Measurements from ENCODE around the gene IMMP2L.

- TF ChIP-seq, protein P1, sequence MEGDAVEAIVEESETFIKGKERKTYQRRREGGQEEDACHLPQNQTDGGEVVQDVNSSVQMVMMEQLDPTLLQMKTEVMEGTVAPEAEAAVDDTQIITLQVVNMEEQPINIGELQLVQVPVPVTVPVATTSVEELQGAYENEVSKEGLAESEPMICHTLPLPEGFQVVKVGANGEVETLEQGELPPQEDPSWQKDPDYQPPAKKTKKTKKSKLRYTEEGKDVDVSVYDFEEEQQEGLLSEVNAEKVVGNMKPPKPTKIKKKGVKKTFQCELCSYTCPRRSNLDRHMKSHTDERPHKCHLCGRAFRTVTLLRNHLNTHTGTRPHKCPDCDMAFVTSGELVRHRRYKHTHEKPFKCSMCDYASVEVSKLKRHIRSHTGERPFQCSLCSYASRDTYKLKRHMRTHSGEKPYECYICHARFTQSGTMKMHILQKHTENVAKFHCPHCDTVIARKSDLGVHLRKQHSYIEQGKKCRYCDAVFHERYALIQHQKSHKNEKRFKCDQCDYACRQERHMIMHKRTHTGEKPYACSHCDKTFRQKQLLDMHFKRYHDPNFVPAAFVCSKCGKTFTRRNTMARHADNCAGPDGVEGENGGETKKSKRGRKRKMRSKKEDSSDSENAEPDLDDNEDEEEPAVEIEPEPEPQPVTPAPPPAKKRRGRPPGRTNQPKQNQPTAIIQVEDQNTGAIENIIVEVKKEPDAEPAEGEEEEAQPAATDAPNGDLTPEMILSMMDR (IDR thresholded peaks at IDR 0.05): no peak
- TF ChIP-seq GATA3 (IDR thresholded peaks at IDR 0.05; ENCODE audit: borderline replicate concordance): no peak
- TF ChIP-seq CHD4 (IDR thresholded peaks at IDR 0.05; ENCODE audit: borderline replicate concordance): no peak
- TF ChIP-seq MAX (IDR thresholded peaks at IDR 0.05): no peak
- TF ChIP-seq PHF8 (IDR thresholded peaks at IDR 0.05; ENCODE audit: borderline replicate concordance, low read depth): no peak
- TF ChIP-seq RAD21 (conservative IDR thresholded peaks at IDR 0.05 in 1 of 2, IDR thresholded peaks at IDR 0.05 in 1 of 2): no peak
- TF ChIP-seq, protein P2, sequence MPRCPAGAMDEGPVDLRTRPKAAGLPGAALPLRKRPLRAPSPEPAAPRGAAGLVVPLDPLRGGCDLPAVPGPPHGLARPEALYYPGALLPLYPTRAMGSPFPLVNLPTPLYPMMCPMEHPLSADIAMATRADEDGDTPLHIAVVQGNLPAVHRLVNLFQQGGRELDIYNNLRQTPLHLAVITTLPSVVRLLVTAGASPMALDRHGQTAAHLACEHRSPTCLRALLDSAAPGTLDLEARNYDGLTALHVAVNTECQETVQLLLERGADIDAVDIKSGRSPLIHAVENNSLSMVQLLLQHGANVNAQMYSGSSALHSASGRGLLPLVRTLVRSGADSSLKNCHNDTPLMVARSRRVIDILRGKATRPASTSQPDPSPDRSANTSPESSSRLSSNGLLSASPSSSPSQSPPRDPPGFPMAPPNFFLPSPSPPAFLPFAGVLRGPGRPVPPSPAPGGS (IDR thresholded peaks at IDR 0.05): no peak
- no peak for TF ChIP-seq NR3C1 (IDR thresholded peaks at IDR 0.05)
Measured at GRCh38 chr7:110948280-110948679, 614.0 kb downstream of the IMMP2L start.

Measured in A549 (cell line).